GM19324 (cell line): ENCODE results near the gene CDKN2B-AS1.
A peak's percentile ranks its signal among the peaks of the same experiment; 100 is the strongest.

ENCODE experiments used
- ATAC-seq: cut with Tn5 transposase; IDR thresholded peaks from one replicate; pipeline ENCODE4 v1.9.1; 2021; ENCODE audit warnings: mild to moderate bottlenecking, moderate library complexity; ENCODE audit not compliant: unreplicated experiment, low FRiP score

The CDKN2B-AS1 gene

DNA sequence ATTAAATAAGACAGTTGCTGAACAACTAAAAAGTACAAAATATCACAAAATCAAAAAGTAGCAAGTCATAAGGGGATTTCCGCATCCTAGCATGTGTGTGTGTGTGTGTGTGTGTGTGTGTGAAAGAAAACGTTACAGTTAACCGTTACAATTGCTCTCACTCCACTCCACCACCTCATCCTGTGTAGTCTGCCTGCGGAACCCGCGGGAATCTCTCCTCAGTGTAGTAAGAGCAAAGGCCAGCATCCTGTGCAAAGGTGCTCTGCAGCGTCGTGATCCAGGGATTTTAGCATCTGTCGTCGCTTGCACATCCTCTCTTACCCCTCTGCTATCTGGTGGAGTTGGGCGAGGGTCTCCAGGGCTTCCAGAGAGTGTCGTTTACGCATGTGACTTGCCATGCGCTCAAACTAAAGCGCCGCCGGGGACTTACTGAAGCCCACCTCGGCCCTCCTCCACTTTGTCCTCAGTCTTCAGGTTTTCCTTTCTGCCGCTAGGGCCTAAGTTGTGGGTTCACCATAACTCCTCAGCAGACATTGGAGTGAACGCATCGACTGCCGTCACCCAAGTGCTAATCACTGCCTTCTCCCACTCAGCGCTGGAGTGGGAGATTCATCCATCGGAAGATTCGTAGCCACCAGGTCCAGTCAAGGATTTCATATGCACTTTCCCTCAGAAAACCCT, 10.6 kb downstream of the CDKN2B-AS1 start:
- ATAC-seq = no peak

- ATAC-seq = no peak
Measured at GRCh38 chr9:22005702-22006606, 11.4 kb downstream of the CDKN2B-AS1 start.

- no peak for ATAC-seq
Measured at GRCh38 chr9:22008384-22008716, 13.8 kb downstream of the CDKN2B-AS1 start.

GRCh38 chr9:22008717-22009505, 14.3 kb downstream of the CDKN2B-AS1 start, which contains the start of gene CDKN2B:
TSS of gene CDKN2B (minus strand) at chr9:22009305. CDS start at chr9:22008953, 352 bp downstream.
- peak; percentile 98 for ATAC-seq

GRCh38 chr9:22009506-22009867, 14.9 kb downstream of the CDKN2B-AS1 start:
- peak; percentile 18 for ATAC-seq

- ATAC-seq = no peak
Measured at GRCh38 chr9:22010866-22011625, 16.5 kb downstream of the CDKN2B-AS1 start.

GRCh38 chr9:22022396-22022795, 27.8 kb downstream of the CDKN2B-AS1 start:
- ATAC-seq = no peak

- ATAC-seq = no peak
Measured at GRCh38 chr9:22026696-22027095, 32.1 kb downstream of the CDKN2B-AS1 start.

DNA sequence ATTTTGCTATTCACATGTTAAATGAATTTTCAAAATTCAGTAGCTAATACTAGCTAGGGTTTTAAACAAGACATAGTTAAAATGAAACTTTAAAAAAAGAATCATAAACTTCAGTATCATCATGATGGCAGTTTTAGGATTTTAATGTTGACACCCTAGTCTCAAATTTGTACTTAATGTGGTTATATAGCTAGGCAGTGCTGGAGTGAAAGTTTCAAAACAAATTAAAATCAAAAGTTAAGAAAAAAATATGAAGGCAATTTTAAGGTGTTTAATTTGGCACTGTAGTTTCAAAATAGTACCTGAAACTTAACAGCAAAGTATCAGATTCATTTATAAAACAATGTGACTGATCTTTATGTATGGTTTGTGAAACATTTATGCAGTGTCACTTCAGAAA, 33.8 kb downstream of the CDKN2B-AS1 start:
- ATAC-seq = no peak

GRCh38 chr9:22029231-22029630, 34.6 kb downstream of the CDKN2B-AS1 start:
- no peak for ATAC-seq

DNA sequence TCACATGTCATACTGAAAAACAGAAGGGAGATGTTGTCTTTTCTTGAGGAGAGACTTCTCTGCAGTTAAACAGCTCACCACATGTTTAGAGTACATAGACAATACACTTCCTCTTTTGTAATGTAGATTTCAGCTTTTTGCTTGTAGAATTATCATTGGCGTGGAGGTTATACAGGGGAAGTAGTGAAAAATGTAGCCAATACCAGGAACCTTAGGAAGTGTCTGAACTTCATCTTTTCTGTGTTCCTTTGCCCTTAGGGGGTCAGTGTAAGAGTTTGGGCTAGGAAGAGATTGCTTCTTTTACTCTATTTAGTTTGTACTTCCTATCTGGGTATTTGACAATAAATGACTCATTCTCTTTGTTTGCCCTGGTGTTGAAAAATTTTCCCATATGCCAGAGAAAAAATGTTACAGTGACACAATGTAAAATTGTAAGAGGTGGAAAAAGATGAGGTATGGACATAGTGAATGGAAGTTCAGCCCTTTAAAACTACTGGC, 35.6 kb downstream of the CDKN2B-AS1 start:
- peak; percentile 56 for ATAC-seq

DNA sequence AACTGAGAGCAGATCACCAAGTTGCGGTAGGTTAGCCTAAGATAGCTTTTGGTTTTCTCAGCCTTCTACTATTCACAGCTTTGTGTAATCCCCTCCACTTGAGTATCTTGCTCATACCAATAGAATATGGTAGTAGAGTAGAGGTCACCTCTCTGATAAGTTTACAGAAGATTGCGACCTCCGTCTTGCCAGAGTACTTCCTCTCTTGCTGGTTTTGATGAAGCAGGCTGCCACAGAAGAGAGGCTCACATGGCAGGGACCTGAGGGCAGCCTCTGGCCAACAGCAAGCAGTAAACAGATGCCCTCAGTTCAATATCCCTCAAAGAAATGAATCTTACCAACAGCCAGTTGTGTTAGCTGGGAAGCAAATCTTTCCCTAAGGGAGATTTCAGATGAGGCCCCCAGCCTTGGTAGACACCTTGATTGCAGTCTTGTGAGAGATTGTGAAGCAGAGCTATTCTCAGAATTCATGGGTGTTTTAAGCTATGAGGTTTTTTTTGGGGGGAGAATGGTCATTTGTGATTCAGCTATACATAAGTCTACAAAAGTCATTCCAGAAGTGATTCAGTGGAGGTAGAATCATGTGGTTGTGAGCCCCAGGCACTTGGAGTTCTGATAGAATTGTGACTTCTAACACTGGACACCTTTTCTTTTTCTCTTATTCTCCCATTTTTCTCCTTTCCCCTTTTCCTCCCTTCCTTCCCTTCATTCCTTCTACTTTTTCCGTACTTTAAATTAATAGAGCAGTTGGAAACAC, 37.2 kb downstream of the CDKN2B-AS1 start:
- ATAC-seq = no peak

- ATAC-seq = peak; percentile 29
Measured at GRCh38 chr9:22033012-22033630, 38.5 kb downstream of the CDKN2B-AS1 start.

- ATAC-seq = no peak
Measured at GRCh38 chr9:22035591-22036011, 41.0 kb downstream of the CDKN2B-AS1 start.

GRCh38 chr9:22036866-22037626, 42.5 kb downstream of the CDKN2B-AS1 start:
- ATAC-seq = no peak

DNA sequence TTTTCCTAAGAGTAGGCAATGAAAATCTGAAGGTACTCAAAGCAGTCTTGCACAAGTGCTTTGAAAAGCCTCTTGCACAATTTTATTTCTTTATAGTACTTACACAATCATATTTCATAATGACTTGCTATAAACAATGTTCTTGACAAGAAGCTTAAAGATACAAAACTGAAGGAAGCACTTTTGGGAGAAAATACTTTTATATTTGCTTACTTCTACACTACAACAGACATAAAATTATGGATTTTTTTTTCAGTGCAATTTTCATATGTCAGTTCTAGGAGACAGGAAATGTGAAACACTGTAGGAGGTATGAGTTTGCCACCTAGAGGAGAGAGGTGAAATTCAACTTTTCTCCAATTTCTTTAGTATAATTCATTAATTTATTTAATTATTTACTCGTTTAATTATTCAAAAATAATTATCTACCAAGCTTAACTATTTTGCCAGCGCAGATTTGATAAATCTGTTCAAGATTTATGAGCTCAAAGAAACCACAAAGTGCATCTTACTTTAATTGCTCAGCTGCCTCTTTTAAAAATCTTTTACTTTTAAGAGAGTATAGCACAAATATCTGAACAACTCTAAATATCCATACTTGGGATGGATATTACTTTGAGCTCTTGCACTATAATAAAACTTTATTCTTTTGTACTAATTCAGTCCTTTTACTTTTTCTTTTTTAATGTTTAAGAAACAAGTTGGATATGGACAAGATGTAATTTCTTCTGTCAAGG, 43.5 kb downstream of the CDKN2B-AS1 start:
- no peak for ATAC-seq

- ATAC-seq = no peak
Measured at GRCh38 chr9:22039258-22039657, 44.7 kb downstream of the CDKN2B-AS1 start.

DNA sequence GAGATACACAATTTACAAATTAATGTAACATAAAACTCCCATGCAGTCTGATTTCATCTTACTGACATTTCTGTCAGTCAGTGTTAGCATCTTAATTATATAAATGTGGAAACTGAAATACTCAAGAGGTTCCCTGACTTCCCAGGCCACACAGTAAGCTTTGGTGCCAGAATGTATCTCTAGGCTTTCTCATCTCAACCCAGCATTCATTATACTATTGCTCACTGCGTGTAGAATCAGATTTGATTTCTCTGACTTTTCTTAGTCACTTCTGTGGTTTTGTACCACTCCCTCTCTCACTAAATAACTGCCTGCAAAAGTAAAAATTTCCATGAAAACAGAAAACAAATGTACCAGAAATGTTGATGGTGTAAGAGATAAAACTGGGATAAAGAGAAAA, 46.2 kb downstream of the CDKN2B-AS1 start:
- ATAC-seq = no peak
